Activated CD4-positive, CD25-positive, alpha-beta regulatory T cell (primary cell): ENCODE results near the gene EPHA6.

Source experiments
- DNase-seq, 4 experiments: peaks; one replicate each; lab custom pipeline; 2025; lab: John Stamatoyannopoulos, UW

The EPHA6 gene

GRCh38 chr3:96813820-96814650, at the start of gene EPHA6:
Gene EPHA6, plus strand, starts transcription at chr3:96814594.
- no peak for DNase-seq

- DNase-seq: no peak
Measured at GRCh38 chr3:96776818-96777217, 37.6 kb upstream of the EPHA6 start.

- no peak for DNase-seq
Measured at GRCh38 chr3:96779810-96780209, 34.6 kb upstream of the EPHA6 start.

- DNase-seq: no peak
Measured at GRCh38 chr3:96796101-96796500, 18.3 kb upstream of the EPHA6 start.

- no peak for DNase-seq
Measured at GRCh38 chr3:96803870-96804269, 10.5 kb upstream of the EPHA6 start.

- no peak for DNase-seq
Measured at GRCh38 chr3:96806341-96806740, 8.1 kb upstream of the EPHA6 start.

- DNase-seq: no peak
Measured at GRCh38 chr3:96813134-96813819, 1.1 kb upstream of the EPHA6 start.

GRCh38 chr3:96814651-96815567, 515 bp downstream of the EPHA6 start:
- DNase-seq: no peak

- no peak for DNase-seq
Measured at GRCh38 chr3:96831175-96831574, 16.8 kb downstream of the EPHA6 start.

GRCh38 chr3:96833301-96833700, 18.9 kb downstream of the EPHA6 start:
- DNase-seq: no peak

GRCh38 chr3:96836153-96836915, 21.9 kb downstream of the EPHA6 start:
- DNase-seq: no peak

- no peak for DNase-seq
Measured at GRCh38 chr3:96843505-96844203, 29.3 kb downstream of the EPHA6 start.

- DNase-seq: no peak
Measured at GRCh38 chr3:96844204-96844514, 29.8 kb downstream of the EPHA6 start.

GRCh38 chr3:96852849-96853248, 38.5 kb downstream of the EPHA6 start:
- no peak for DNase-seq

- DNase-seq: no peak
Measured at GRCh38 chr3:96860882-96861281, 46.5 kb downstream of the EPHA6 start.

GRCh38 chr3:96863129-96863740, 48.8 kb downstream of the EPHA6 start:
- no peak for DNase-seq

- no peak for DNase-seq
Measured at GRCh38 chr3:96865605-96866004, 51.2 kb downstream of the EPHA6 start.

GRCh38 chr3:96869316-96869715, 54.9 kb downstream of the EPHA6 start:
- DNase-seq: no peak

- DNase-seq: no peak
Measured at GRCh38 chr3:96877510-96877909, 63.1 kb downstream of the EPHA6 start.

GRCh38 chr3:96900031-96900430, 85.6 kb downstream of the EPHA6 start:
- no peak for DNase-seq

GRCh38 chr3:96900566-96900965, 86.2 kb downstream of the EPHA6 start:
- DNase-seq: no peak
